Astrocyte (in vitro differentiated cells and primary cell): Measurements from ENCODE around the gene GALNT18. TPM values are rescaled to one million over a fixed set of nuclear protein-coding genes. Genes with fewer than 3 reads are reported as not detected.
A peak's percentile ranks its signal among the peaks of the same experiment; 100 is the strongest.

ENCODE experiments used
- DNase-seq: peaks from one replicate; pipeline ENCODE4 v3.0.0-alpha.2; 2010; ENCODE audit warnings: low read depth
- FAIRE-seq: peaks from 2 replicates; lab custom pipeline; 2011; peaks lifted over from hg19 to GRCh38; lab: Jason Lieb, UNC
- H2AFZ ChIP-seq: 2 replicates; pipeline ENCODE4 v1.6.0; 2012; ENCODE audit warnings: low read depth, low read length, inconsistent platforms
- H3K27ac ChIP-seq: 2 replicates; pipeline ENCODE4 v1.5.1; 2011; ENCODE audit warnings: low read depth, low read length, inconsistent platforms
- H3K27me3 ChIP-seq: 2 replicates; pipeline ENCODE4 v1.6.0; 2011; ENCODE audit warnings: low read length, inconsistent platforms; ENCODE audit not compliant: insufficient read depth
- H3K36me3 ChIP-seq: 2 replicates; pipeline ENCODE4 v1.5.1; 2011; ENCODE audit warnings: low read length, inconsistent platforms; ENCODE audit not compliant: insufficient read depth
- H3K4me1 ChIP-seq: 2 replicates; pipeline ENCODE4 v1.5.1; 2011; ENCODE audit warnings: low read length, inconsistent platforms; ENCODE audit not compliant: insufficient read depth
- H3K4me2 ChIP-seq: 2 replicates; pipeline ENCODE4 v1.6.0; 2012; ENCODE audit warnings: low read length, inconsistent platforms
- H3K4me3 ChIP-seq: 2 replicates; pipeline ENCODE4 v1.5.1; 2011; ENCODE audit warnings: low read depth, mild to moderate bottlenecking, low read length, inconsistent platforms; ENCODE audit not compliant: insufficient read depth
- H3K79me2 ChIP-seq: 2 replicates; pipeline ENCODE4 v1.6.0; 2012; ENCODE audit warnings: mild to moderate bottlenecking, low read length, inconsistent platforms; ENCODE audit not compliant: insufficient read depth
- H3K9ac ChIP-seq: 2 replicates; pipeline ENCODE4 v1.6.0; 2012; ENCODE audit warnings: mild to moderate bottlenecking, low read length, inconsistent platforms
- H3K9me3 ChIP-seq: 2 replicates; pipeline ENCODE4 v1.5.1; 2012; ENCODE audit warnings: low read depth, mild to moderate bottlenecking, low read length, inconsistent platforms; ENCODE audit not compliant: insufficient read depth
- H4K20me1 ChIP-seq: 2 replicates; pipeline ENCODE4 v1.6.0; 2012; ENCODE audit warnings: low read length, inconsistent platforms; ENCODE audit not compliant: insufficient read depth
- H3K27ac Mint-ChIP-seq: one replicate; pipeline ENCODE4 v1.8.0; 2021; ENCODE audit warnings: mild to moderate bottlenecking, mixed read lengths; ENCODE audit not compliant: unreplicated experiment
- H3K27me3 Mint-ChIP-seq: one replicate; pipeline ENCODE4 v1.8.0; 2021; ENCODE audit warnings: low read depth, mixed read lengths; ENCODE audit not compliant: unreplicated experiment
- H3K36me3 Mint-ChIP-seq: one replicate; pipeline ENCODE4 v1.8.0; 2021; ENCODE audit warnings: low read depth, mixed read lengths; ENCODE audit not compliant: unreplicated experiment
- H3K4me1 Mint-ChIP-seq: one replicate; pipeline ENCODE4 v1.8.0; 2021; ENCODE audit warnings: low read depth, mixed read lengths; ENCODE audit not compliant: unreplicated experiment
- H3K4me3 Mint-ChIP-seq: one replicate; pipeline ENCODE4 v1.8.0; 2021; ENCODE audit warnings: mild to moderate bottlenecking, moderate library complexity, mixed read lengths; ENCODE audit not compliant: unreplicated experiment
- H3K9me3 Mint-ChIP-seq: one replicate; pipeline ENCODE4 v1.8.0; 2021; ENCODE audit warnings: mild to moderate bottlenecking, mixed read lengths; ENCODE audit not compliant: unreplicated experiment
- EZH2 ChIP-seq: IDR thresholded peaks from 2 replicates; pipeline ENCODE4 v1.6.1; 2012; ENCODE audit warnings: mild to moderate bottlenecking, low read length, inconsistent platforms; ENCODE audit not compliant: insufficient read depth
- total RNA-seq: library from RNA; stranded (reverse); gene quantifications from 2 replicates; pipeline ENCODE4 v1.2.1, GENCODE V29; 2021
- TF ChIP-seq, protein P1 (sequence below): IDR thresholded peaks from 2 replicates; pipeline ENCODE4 v1.5.1; 2011; ENCODE audit warnings: low read depth, mild to moderate bottlenecking, inconsistent platforms, low read length, moderate library complexity; ENCODE audit not compliant: insufficient read depth

Gene GALNT18
- total RNA-seq, 1 donor from 2014 or later: 6.5 TPM

DNA sequence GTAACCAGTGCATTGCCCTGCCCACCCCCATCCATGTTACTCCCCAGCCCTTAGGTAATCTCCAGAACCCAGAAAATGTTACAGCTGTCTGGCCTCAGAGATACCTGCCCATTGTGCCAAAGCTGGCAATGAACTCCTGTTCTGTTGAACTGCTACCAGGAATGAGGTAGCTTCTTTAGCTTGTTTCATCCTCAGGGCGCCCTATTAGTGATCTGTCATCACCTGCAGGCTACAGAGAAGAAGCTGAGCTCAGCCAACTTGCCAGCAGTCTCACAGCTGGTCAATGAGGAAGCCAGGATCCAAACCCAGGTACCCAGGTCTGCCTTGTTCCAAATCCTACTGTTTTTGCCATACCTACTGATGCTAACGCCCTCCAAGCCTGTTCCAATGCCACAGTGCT lies 88.7 kb downstream of the GALNT18 start:
- Histone ChIP-seq H3K27ac (no peak overlapping the region), H3K27me3 (peaks cover 10% of the 10 kb centered on the region), H3K79me2 (no peaks in the 10 kb centered on the region), H3K9ac (no peak overlapping the region), H3K36me3 (no peaks in the 10 kb centered on the region), H4K20me1 (no peaks in the 10 kb centered on the region), H3K9me3 (no peaks in the 10 kb centered on the region), H3K4me1 (no peaks in the 10 kb centered on the region), H3K4me3 (no peak overlapping the region), H3K4me2 (no peak overlapping the region), H2AFZ (no peak overlapping the region)
- no peak for FAIRE-seq
- Mint-ChIP-seq H3K9me3 (peaks cover 2% of the 10 kb centered on the region), H3K36me3 (peaks cover 7% of the 10 kb centered on the region), H3K27ac (no peak overlapping the region), H3K4me1 (peaks cover 6% of the 10 kb centered on the region), H3K27me3 (peaks cover 32% of the 10 kb centered on the region), H3K4me3 (no peak overlapping the region)
- TF ChIP-seq EZH2: no peak
- no peak for DNase-seq

DNA sequence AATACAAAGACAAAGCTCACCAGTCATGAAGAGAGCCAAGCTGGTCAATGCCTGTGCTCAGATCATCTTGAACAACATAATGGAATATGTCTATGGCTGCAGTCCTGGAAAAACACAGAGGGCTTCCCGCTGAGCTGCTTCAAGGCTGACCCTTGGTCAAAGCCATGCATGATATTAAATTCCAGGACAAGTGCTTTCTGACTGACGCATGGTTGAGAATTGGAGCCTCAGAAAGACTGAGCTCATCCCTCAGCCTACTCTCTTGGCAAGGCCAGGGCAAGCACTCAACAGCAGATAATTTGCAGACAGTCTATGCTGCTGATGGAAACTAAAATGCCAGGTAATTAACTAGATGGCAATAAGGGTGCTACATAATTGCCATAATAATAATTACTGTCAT lies 89.2 kb downstream of the GALNT18 start:
- no peaks in the 10 kb centered on the region for H3K36me3 ChIP-seq
- H2AFZ ChIP-seq: no peak overlapping the region
- no peaks in the 10 kb centered on the region for H4K20me1 ChIP-seq
- H3K27me3 ChIP-seq: peaks cover 10% of the 10 kb centered on the region
- FAIRE-seq (no peak), DNase-seq (peak; percentile 19)
- H3K27ac Mint-ChIP-seq: no peak overlapping the region
- no peak overlapping the region for H3K9ac ChIP-seq
- no peak overlapping the region for H3K4me3 ChIP-seq
- no peaks in the 10 kb centered on the region for H3K79me2 ChIP-seq
- H3K36me3 Mint-ChIP-seq: peaks cover 7% of the 10 kb centered on the region
- no peaks in the 10 kb centered on the region for H3K9me3 ChIP-seq
- no peak overlapping the region for H3K4me3 Mint-ChIP-seq
- H3K27ac ChIP-seq: no peak overlapping the region
- TF ChIP-seq, protein P1, sequence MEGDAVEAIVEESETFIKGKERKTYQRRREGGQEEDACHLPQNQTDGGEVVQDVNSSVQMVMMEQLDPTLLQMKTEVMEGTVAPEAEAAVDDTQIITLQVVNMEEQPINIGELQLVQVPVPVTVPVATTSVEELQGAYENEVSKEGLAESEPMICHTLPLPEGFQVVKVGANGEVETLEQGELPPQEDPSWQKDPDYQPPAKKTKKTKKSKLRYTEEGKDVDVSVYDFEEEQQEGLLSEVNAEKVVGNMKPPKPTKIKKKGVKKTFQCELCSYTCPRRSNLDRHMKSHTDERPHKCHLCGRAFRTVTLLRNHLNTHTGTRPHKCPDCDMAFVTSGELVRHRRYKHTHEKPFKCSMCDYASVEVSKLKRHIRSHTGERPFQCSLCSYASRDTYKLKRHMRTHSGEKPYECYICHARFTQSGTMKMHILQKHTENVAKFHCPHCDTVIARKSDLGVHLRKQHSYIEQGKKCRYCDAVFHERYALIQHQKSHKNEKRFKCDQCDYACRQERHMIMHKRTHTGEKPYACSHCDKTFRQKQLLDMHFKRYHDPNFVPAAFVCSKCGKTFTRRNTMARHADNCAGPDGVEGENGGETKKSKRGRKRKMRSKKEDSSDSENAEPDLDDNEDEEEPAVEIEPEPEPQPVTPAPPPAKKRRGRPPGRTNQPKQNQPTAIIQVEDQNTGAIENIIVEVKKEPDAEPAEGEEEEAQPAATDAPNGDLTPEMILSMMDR: no peak
- no peak for TF ChIP-seq EZH2
- H3K9me3 Mint-ChIP-seq: peaks cover 2% of the 10 kb centered on the region
- peaks cover 32% of the 10 kb centered on the region for H3K27me3 Mint-ChIP-seq
- H3K4me2 ChIP-seq: no peak overlapping the region
- H3K4me1 Mint-ChIP-seq: peaks cover 6% of the 10 kb centered on the region
- H3K4me1 ChIP-seq: no peaks in the 10 kb centered on the region

DNA sequence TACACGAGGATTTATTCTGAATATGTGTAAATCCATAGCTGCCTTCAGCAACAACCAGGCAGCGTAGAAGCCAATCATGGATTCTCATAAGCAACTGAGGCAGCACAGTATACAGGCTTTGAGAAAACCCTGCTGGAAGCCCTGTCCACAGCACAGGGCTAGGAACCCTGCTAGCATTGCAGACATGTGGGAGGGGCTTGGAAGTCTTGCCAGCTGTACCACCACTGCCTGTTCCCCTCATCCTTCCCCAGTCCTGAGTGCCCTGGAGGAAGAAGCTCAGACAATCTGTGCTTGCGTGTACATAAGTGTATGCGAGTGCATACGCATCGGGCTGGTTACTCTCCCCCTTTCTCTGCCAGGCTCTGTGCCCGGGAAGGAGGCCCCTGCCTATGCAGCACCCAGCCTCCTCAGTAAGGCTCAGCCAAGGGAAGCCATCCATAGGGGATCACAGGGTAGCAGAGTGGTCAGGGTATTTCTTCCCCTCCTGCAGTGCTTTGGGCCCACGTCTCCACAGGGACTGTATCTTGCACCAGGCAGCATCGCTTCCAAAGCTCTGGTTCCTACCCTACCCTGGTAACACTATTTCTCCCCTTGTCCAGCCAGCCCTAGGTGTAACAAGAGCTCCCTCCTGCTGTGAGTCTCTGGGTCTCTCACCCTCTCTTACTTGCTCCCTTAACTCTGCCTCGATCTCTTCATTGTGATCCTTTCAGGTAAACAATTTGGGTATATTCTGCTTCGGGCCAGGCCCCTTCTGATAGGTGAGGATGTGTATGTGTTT lies 90.5 kb downstream of the GALNT18 start:
- no peak for TF ChIP-seq EZH2
- TF ChIP-seq, protein P1: no peak
- H3K36me3 ChIP-seq: no peaks in the 10 kb centered on the region
- H3K27ac ChIP-seq: no peak overlapping the region
- DNase-seq (no peak), FAIRE-seq (no peak)
- H3K79me2 ChIP-seq: no peaks in the 10 kb centered on the region
- no peak overlapping the region for H2AFZ ChIP-seq
- no peaks in the 10 kb centered on the region for H3K4me1 ChIP-seq
- H3K4me2 ChIP-seq: no peak overlapping the region
- H3K9me3 Mint-ChIP-seq: peaks cover 2% of the 10 kb centered on the region
- H3K27ac Mint-ChIP-seq: no peak overlapping the region
- no peaks in the 10 kb centered on the region for H3K9me3 ChIP-seq
- H3K27me3 ChIP-seq: peaks cover 8% of the 10 kb centered on the region
- H4K20me1 ChIP-seq: no peaks in the 10 kb centered on the region
- no peak overlapping the region for H3K4me3 ChIP-seq
- peaks cover 32% of the 10 kb centered on the region for H3K27me3 Mint-ChIP-seq
- H3K36me3 Mint-ChIP-seq: peaks cover 6% of the 10 kb centered on the region
- peaks cover 2% of the 10 kb centered on the region for H3K4me1 Mint-ChIP-seq
- H3K4me3 Mint-ChIP-seq: no peak overlapping the region
- no peak overlapping the region for H3K9ac ChIP-seq
